H54 (cell line): ENCODE measurements around the gene DBR1.
"Not testable (repeated sequence)": the region's sequence is repeated elsewhere in the genome, so short reads cannot be mapped to it uniquely, and the experiment has no call there.

Experiments used
- DNase-seq: peaks from one replicate; pipeline ENCODE4 v3.0.0; 2011; ENCODE audit warnings: low spot score, mixed read lengths; ENCODE audit not compliant: insufficient read length
- FAIRE-seq: peaks from 3 replicates; lab custom pipeline; 2011; peaks lifted over from hg19 to GRCh38; lab: Jason Lieb, UNC
- POLR2A ChIP-seq: IDR thresholded peaks from 2 replicates; pipeline ENCODE4 v1.6.1; 2011; ENCODE audit warnings: low read depth, mild to moderate bottlenecking, low read length

The DBR1 gene

GRCh38 chr3:138165061-138165460 is 9.7 kb downstream of the DBR1 start:
- TF ChIP-seq POLR2A = no peak
- no peak for DNase-seq
- FAIRE-seq = no peak

DNA sequence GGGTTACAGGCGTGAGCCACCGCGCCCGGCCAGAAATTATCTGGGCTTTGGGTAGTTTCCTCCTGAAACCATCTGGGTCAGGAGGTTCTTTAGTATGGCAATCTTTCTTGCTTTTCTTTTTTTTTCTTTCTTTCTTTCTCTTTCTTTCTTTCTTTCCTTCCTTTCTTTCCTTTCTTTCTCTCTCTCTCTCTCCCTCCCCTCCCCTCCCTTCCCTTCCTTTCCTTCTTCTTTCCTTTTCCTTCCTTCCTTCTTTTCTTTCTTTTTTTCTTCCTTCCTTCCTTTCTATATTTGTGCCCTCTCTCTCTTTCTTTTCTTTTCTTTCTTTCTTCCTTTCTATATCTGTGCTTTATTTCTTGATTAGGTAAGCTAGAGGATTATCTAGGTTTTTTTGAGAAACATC is 17.0 kb downstream of the DBR1 start:
- DNase-seq (no peak), FAIRE-seq (no peak)
- no peak for TF ChIP-seq POLR2A

DNA sequence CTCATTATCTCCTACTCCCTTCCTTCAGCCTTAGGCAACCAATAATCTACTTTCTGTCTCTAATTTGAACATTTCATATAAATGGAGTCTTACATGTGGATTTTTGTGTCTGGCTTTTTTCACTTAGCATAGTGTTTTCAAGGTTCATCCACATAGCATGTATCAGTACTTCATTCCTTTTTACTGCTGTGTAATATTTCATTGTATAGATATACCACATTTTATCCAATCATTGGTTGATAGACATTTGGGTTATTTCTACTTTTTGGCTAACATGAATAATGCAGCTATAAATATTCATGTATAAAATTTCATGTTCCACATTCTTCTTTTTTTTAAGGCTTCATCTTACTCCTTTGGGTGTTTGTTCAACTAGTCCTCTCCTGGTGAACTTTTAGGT is 20.2 kb downstream of the DBR1 start:
- DNase-seq (no peak), FAIRE-seq (no peak)
- no peak for TF ChIP-seq POLR2A

- no peak for TF ChIP-seq POLR2A
- no peak for DNase-seq
- no peak for FAIRE-seq
Measured at GRCh38 chr3:138148503-138148902, 26.2 kb downstream of the DBR1 start.

- not testable (repeated sequence) for DNase-seq, FAIRE-seq
Measured at GRCh38 chr3:138142181-138142580, 32.5 kb downstream of the DBR1 start.

DNA sequence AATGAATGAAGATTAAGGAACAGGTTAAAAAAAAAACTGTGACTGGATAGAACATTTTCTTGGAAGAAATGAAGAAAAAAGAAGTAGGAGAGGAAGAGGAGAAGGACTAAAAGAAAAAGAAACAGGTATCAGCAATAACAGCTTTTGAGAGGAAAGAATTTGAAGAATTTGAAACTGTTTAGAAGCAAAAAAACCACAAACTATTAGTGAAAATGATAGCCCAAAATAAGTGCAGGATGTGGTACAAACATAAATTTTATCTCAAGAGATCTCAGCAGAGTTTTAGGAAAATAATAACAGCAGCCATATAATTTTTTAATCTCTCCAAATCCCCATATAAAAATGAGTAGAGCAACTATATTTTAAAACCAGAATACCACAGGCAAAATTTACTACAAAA is 33.8 kb downstream of the DBR1 start:
- DNase-seq (no peak), FAIRE-seq (no peak)
- TF ChIP-seq POLR2A = no peak

GRCh38 chr3:138139691-138140090 is 35.0 kb downstream of the DBR1 start:
- FAIRE-seq = no peak
- TF ChIP-seq POLR2A = no peak
- no peak for DNase-seq

DNA sequence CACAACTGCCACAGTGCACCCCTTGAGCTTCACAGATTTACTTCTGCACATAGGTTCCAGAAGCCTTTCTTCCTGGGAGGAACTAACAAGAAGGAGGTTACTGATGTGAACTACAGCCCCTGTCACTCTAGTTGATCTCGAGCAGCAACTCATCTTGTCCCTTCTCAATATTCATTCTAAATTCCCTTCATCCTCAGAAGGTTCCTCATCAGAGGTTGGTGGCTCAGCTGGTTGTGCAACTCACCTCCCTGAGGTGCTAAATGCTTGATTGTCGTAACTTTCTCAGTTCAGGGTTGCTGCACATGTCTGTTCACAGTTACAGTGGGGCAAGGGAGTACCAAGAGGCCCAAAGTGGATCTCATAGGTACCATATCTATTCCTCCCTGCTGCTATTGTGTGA is 36.9 kb downstream of the DBR1 start:
- TF ChIP-seq POLR2A = no peak
- FAIRE-seq = no peak
- no peak for DNase-seq

DNA sequence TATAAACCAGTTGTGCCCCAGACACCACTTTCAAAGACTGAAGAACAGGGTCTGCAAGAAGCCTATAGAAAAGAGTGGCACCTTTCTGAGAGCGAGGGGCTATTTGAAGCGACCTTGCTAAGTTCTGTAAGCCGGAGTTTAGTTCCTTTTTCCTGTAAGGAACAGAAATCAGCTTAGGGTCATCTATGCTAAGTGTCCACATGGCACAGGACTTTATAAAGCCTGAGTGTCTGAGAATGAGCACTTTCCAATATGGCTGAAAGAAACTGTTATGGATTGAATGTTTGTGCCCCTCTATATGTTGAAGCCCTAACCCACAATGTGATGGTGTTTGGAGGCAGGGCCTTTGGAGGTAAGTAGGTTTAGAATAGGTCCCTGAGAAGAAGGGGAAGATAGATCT is 38.5 kb downstream of the DBR1 start:
- FAIRE-seq (no peak), DNase-seq (no peak)
- no peak for TF ChIP-seq POLR2A

DNA sequence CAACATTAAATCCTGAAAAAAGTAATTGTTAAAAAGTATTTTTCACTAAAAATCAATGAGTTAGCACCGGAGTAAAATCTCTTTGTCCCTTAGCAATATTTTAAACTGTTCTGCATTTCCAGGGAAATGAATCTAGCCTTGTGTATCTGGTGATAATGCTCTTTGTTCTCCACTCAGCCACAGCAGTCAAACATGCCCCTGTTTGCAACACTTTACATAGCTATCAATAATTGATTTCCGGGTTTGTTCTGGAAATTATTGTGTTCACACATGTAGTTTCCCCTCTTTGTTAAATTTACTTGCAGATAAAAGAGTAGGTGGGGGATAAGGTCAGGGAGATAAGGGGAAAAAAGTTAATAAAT is 38.9 kb downstream of the DBR1 start:
- TF ChIP-seq POLR2A = no peak
- DNase-seq (no peak), FAIRE-seq (no peak)

- TF ChIP-seq POLR2A = no peak
- no peak for FAIRE-seq
- DNase-seq = no peak
Measured at GRCh38 chr3:138135146-138135832, 39.4 kb downstream of the DBR1 start.

DNA sequence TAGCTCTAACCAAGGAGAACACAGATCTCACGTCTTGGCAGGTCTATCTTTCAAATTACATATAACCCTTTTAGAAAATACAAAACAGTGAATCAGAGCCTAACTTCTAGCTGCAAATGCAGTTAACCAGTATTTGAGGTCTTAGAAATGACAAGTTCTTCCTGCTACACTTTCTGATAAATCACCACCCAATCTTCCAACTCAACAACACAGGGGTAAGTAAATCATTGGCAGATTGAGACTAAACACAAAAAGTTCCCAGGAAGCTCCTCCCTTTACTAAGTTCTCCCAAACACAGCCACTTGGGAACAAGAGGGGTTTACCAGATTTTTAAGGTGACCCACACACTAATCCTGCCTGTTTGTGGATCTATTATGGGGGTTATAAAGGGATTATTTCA is 42.5 kb downstream of the DBR1 start, which contains the start of gene A4GNT:
Gene A4GNT (minus strand): TSS at position 152 of the 400 bp plus-strand sequence. CDS start 1,134 bp downstream, outside the sequence.
- DNase-seq = no peak
- no peak for FAIRE-seq

DNA sequence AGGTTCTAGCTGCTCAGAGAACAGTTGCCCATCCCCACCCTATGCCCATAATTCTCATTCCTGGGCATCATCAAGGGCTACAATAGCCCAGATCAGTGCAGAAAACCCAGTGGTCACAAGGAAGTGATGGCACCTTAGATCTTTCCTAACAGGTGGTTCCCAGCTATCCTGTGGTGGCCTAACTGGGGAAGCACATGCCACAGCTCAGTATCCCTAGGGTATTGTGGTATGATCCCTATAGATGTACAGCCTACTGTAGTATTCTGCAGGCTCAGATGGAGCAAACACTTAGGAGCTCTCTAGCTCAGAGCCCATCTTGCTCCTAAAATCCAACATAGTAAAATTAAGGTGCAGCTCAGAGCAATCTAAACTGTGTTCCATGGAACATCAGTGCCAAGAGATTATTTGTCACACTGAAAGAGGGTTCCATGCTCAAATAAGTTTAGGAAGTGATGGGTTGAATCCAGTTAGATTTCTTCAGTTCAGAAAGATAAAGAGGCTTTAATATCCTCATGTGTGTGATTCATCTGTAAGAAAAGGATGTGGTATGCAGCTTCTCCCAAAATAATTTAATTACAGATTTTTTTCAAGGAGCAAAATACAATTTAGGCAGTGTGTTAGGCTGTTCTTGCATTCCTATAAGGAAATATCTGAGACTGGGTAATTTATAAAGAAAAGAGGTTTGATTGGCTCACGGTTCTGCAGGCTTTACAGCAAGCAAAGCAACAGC is 46.9 kb downstream of the DBR1 start:
- DNase-seq (no peak), FAIRE-seq (no peak)
- no peak for TF ChIP-seq POLR2A

More for the DNA sequence above, 42.5 kb downstream of the DBR1 start, which contains the start of gene A4GNT:
- no peak for TF ChIP-seq POLR2A

DNA sequence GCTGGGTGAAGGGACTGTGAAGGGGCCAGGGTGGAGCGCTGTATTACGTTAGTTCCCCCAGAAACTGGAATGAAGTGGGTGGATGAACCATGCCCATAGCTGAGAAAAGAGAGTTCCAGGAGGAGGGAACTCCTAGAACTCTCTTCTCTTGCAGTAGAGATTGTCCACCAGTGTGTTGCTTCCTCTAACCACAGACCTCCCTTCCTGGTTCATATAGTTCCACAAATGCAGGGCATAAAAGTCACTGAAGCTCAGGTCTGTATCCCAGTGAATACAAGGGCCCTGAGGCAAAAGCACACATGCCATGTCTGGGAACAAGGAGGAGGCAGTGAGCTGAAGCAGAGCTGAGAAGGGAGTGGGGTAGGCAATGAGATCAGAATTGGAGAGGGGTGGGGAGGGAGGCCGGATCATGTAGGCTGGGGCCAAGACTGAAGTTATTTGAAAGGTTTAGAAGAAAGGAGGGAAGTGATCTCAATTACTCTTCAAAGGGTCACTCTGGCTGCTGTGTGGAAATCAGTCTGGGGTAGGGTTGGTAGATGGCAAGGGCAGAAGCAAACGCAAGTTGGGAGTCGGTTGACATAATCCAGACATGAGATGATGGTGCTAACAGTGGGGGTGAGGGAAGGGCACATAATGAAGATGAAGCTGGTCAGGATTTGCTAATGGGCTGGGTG is 49.0 kb downstream of the DBR1 start:
- no peak for TF ChIP-seq POLR2A
- FAIRE-seq = no peak
- no peak for DNase-seq
